Prostate gland (tissue), 2 donors: ENCODE data around the gene NUP62CL. TPM values are rescaled to one million over a fixed set of nuclear protein-coding genes. Genes with fewer than 3 reads are reported as not detected.
A peak's percentile ranks its signal among the peaks of the same experiment; 100 is the strongest.

Experiments used
- DNase-seq: peaks from one replicate; pipeline ENCODE4 v3.0.0-alpha.2; 2019; ENCODE audit warnings: low spot score
- H3K27ac ChIP-seq, 2 donors: fragments of 200-600 bp; sonication (generic); 2 replicates each; pipeline ENCODE4 v1.5.1; 2017 to 2019
- H3K27me3 ChIP-seq: fragments of 200-600 bp; sonication (generic); replicated peaks from 2 replicates; pipeline ENCODE4 v1.5.1; 2019; ENCODE audit not compliant: insufficient read depth
- H3K36me3 ChIP-seq, 2 donors: fragments of 200-600 bp; sonication (generic); 1 replicate in 1 of 2; 2 replicates in 1 of 2; pipeline versions ENCODE4 v1.5.1 to v1.8.1; 2017 to 2019
- H3K4me1 ChIP-seq: fragments of 200-600 bp; sonication (generic); replicated peaks from 2 replicates; pipeline ENCODE4 v1.5.1; 2019
- H3K4me3 ChIP-seq, 2 donors: fragments of 200-600 bp; sonication (generic); 2 replicates each; pipeline ENCODE4 v1.5.1; 2017 to 2019
- H3K9me3 ChIP-seq: fragments of 200-600 bp; sonication (generic); 2 replicates; pipeline ENCODE4 v1.5.1; 2017
- CTCF ChIP-seq, 4 experiments: fragments of 200-600 bp in 2 of 4; fragments of 450-650 bp in 2 of 4; sonication (generic) in 2 of 4; IDR thresholded peaks; 1 replicate in 3 of 4; 2 replicates in 1 of 4; pipeline ENCODE4 v1.5.1; 2016 to 2019; ENCODE audit warnings: antibody characterized with exemption in 4 of 4, mild to moderate bottlenecking in 2 of 4, moderate library complexity in 2 of 4
- POLR2A ChIP-seq: fragments of 450-650 bp; IDR thresholded peaks from one replicate; pipeline ENCODE4 v1.6.1; 2016; ENCODE audit warnings: antibody characterized with exemption, mild to moderate bottlenecking
- POLR2AphosphoS5 ChIP-seq: sonication (generic); formaldehyde crosslinking; IDR thresholded peaks from one replicate; pipeline ENCODE4 v1.6.1; 2017; ENCODE audit warnings: antibody characterized with exemption
- WGBS: methylation state at CpG from one replicate; pipeline ENCODE4 v1.1.5; 2018; 5-methylcytosine and 5-hydroxymethylcytosine counted together
- intact Hi-C: fragments of 100-400 bp; cut with DNase I; formaldehyde crosslinking; loops from one replicate; pipeline ENCODE4 v1.14.2; 2022
- total RNA-seq, 2 donors: library from RNA; depleted of rRNA; stranded (reverse); fragments of >200 nt; gene quantifications; one replicate each; pipeline ENCODE4 v1.1.0, GENCODE V29; 2016

NUP62CL gene
- total RNA-seq, 2 donors from 2014 or later, result 1.4 to 10.8 TPM

- H3K4me1 ChIP-seq, result no peaks in the 10 kb centered on the region
- intact Hi-C loops, result no loop called here
- TF ChIP-seq CTCF (IDR thresholded peaks at IDR 0.05) (no peak), POLR2A (no peak), POLR2AphosphoS5 (no peak)
- no peaks in the 10 kb centered on the region for H3K9me3 ChIP-seq
- DNase-seq, result no peak
- no peaks in the 10 kb centered on the region for H3K36me3 ChIP-seq
- H3K27ac ChIP-seq, result no peak overlapping the region
- 78% methylated on average over 5 of the region's 5 CpGs for WGBS
- H3K4me3 ChIP-seq, result no peak overlapping the region
- H3K27me3 ChIP-seq, result no peaks in the 10 kb centered on the region
Measured at GRCh38 chrX:107135049-107135964, 70.9 kb downstream of the NUP62CL start.

- Histone ChIP-seq H3K27me3 (no peaks in the 10 kb centered on the region), H3K27ac (no peak overlapping the region), H3K4me3 (no peak overlapping the region), H3K36me3 (no peaks in the 10 kb centered on the region), H3K4me1 (no peaks in the 10 kb centered on the region), H3K9me3 (no peaks in the 10 kb centered on the region)
- no peak for TF ChIP-seq CTCF (IDR thresholded peaks at IDR 0.05)
- no peak for TF ChIP-seq POLR2A
- no peak for TF ChIP-seq POLR2AphosphoS5
- intact Hi-C loops, result no loop called here
- no peak for DNase-seq
Measured at GRCh38 chrX:107123750-107124149, 82.5 kb downstream of the NUP62CL start.

- no peaks in the 10 kb centered on the region for H3K9me3 ChIP-seq
- TF ChIP-seq CTCF (IDR thresholded peaks at IDR 0.05), result no peak
- H3K4me3 ChIP-seq, result no peak overlapping the region
- H3K27me3 ChIP-seq, result no peaks in the 10 kb centered on the region
- DNase-seq, result no peak
- no peaks in the 10 kb centered on the region for H3K4me1 ChIP-seq
- 100% methylated on average over 1 of the region's 1 CpG for WGBS
- H3K27ac ChIP-seq, result no peak overlapping the region
- no peaks in the 10 kb centered on the region for H3K36me3 ChIP-seq
- intact Hi-C loops, result no loop called here
Measured at GRCh38 chrX:107119283-107119682, 87.0 kb downstream of the NUP62CL start.

GRCh38 chrX:107118322-107119147, 87.7 kb downstream of the NUP62CL start, which contains the start of gene RBM41:
Gene RBM41 (minus strand): TSS chrX:107118822. CDS start chrX:107118773, 49 bp downstream.
- H3K9me3 ChIP-seq, result no peaks in the 10 kb centered on the region
- 0% methylated on average over 27 of the region's 37 CpGs for WGBS
- H3K36me3 ChIP-seq, result no peaks in the 10 kb centered on the region
- TF ChIP-seq POLR2A, result no peak
- peak; percentile 68 for TF ChIP-seq POLR2AphosphoS5
- peak within 1 kb of the TSS; percentile 55 to 72 for H3K27ac ChIP-seq
- intact Hi-C loops, result no loop called here
- no peaks in the 10 kb centered on the region for H3K4me1 ChIP-seq
- H3K4me3 ChIP-seq, result peak within 1 kb of the TSS; percentile 43 to 49
- DNase-seq, result peak; percentile 82
- H3K27me3 ChIP-seq, result no peaks in the 10 kb centered on the region

- Histone ChIP-seq H3K27ac (peak overlapping the region; percentile 55 to 72), H3K4me1 (no peaks in the 10 kb centered on the region), H3K27me3 (no peaks in the 10 kb centered on the region), H3K9me3 (no peaks in the 10 kb centered on the region), H3K4me3 (peak overlapping the region; percentile 43 to 49), H3K36me3 (no peaks in the 10 kb centered on the region)
- intact Hi-C loops, result no loop called here
- no peak for DNase-seq
- TF ChIP-seq CTCF (IDR thresholded peaks at IDR 0.05) (no peak), POLR2A (no peak), POLR2AphosphoS5 (no peak)
- WGBS, result 0% methylated on average over 7 of the region's 8 CpGs
Measured at GRCh38 chrX:107117993-107118321, 88.3 kb downstream of the NUP62CL start.
